T-helper 9 cell (primary cell): ENCODE data around the gene TPO.
"Not testable (repeated sequence)": the region's sequence is repeated elsewhere in the genome, so short reads cannot be mapped to it uniquely, and the experiment has no call there.

Experiments
- DNase-seq: peaks from one replicate; pipeline ENCODE4 v3.0.0-alpha.2; 2020

TPO gene

GRCh38 chr2:1405967-1406366 lies 7.3 kb upstream of the TPO start:
- no peak for DNase-seq

GRCh38 chr2:1406434-1406833 lies 6.8 kb upstream of the TPO start:
- no peak for DNase-seq

GRCh38 chr2:1407950-1408675 lies 5.2 kb upstream of the TPO start:
- DNase-seq, result no peak

DNA sequence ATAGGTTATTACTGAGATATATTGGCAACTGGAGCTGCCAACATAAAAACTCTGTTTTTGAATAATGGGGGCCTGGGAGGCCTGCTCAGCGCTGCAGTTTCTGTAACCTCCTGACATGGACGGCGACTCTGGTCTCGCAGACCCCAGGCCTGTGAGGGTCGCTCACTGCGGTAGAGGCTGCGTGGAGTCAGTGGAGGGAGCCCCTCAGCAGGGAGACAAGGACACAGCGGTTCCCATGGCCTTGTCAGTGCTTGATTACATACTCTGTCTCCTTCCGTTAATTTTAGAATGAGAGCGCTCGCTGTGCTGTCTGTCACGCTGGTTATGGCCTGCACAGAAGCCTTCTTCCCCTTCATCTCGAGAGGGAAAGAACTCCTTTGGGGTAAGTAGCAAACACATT lies 858 bp downstream of the TPO start:
- DNase-seq, result no peak

GRCh38 chr2:1414901-1415300 lies 1.6 kb downstream of the TPO start:
- not testable (repeated sequence) for DNase-seq

- DNase-seq, result no peak
Observed at GRCh38 chr2:1415501-1415900, 2.2 kb downstream of the TPO start.

- DNase-seq, result no peak
Observed at GRCh38 chr2:1418566-1418965, 5.3 kb downstream of the TPO start.

GRCh38 chr2:1420746-1421480 lies 7.7 kb downstream of the TPO start:
- DNase-seq, result no peak

DNA sequence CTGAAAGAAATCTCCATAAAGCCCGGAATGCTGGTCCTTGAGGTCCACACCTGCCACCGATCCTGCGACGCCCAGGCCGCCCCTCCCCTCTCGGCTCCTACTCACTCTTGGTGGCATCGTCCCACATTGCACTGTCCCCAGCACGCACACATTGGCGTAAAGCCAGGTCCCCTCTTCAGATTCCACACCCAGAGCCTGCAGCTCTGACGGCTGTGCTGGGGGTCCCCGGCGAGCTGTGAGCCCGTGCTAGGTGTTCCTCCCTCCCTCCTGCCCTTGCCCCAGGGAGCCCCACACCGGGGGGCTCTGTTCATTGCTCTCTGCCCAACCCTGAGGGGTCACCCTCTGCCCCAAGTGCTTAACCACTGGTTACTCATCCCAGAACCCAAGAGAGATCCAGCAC lies 8.5 kb downstream of the TPO start:
- DNase-seq, result no peak

GRCh38 chr2:1422131-1422530 lies 8.9 kb downstream of the TPO start:
- DNase-seq, result no peak

DNA sequence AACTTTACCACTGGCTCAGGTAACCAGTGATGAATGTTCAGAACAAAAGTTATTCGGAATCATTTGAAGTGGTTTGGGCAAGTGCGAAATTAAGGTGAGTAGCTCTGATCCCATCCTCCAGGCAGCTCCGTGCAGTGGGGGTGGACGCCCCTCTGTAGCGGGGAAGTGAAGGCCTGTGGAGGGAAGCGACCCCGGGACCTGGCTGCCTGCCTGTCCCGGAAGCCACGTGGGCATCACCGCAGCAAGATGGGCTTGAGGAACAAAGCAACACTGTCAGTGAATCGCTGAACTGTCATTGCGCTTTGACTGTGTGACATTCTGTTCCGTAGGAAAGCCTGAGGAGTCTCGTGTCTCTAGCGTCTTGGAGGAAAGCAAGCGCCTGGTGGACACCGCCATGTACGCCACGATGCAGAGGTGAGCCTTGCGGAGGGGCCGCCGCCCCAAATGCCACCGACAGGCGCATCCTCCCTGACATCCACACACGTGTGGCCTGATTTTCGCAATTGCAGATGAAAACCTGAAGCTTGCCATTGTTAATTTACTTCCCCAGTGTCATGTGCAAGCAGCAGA lies 9.5 kb downstream of the TPO start:
- DNase-seq, result no peak

- DNase-seq, result no peak
Observed at GRCh38 chr2:1427086-1427485, 13.8 kb downstream of the TPO start.

DNA sequence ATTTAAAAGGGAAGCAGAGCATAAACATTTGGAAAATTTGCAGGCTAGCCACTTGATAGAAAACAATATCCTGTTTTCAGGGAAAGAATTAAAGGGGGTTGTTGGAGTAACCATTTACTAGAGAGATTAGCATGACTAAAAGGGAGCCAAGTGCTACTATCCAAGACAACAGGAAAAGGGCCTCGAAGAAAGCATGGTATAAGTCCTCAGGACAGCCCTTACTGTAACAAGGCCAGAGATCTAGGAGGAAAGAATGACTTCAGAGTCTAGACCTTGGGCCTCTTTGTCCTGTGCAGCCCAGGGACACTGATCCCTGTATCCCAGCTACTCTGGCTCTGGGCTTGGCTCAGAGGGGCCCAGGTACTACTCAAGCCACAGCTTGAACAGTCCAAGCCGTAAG lies 16.6 kb downstream of the TPO start:
- no peak for DNase-seq

GRCh38 chr2:1430491-1430890 lies 17.2 kb downstream of the TPO start:
- DNase-seq, result no peak

- no peak for DNase-seq
Observed at GRCh38 chr2:1431886-1432400, 18.7 kb downstream of the TPO start.

- no peak for DNase-seq
Observed at GRCh38 chr2:1432726-1433125, 19.5 kb downstream of the TPO start.

DNA sequence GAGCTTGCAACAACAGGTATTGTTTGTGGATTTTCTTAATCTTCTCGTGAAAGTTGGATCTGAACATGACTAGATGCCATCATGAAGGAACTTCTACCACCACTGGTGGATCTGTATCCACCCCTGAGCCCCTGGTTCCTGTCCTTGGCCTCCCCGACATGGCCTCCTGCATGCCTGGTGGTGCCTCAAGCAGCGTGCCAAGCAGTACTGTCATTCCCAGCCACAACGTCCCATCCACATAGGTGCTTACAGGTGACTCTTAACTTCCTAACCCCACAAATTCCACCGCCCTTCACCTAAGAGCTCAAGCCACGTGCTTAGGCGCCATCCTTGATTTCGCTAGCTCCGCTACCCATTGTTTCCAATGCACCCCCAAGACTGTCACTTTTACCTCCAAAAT lies 23.1 kb downstream of the TPO start:
- no peak for DNase-seq

DNA sequence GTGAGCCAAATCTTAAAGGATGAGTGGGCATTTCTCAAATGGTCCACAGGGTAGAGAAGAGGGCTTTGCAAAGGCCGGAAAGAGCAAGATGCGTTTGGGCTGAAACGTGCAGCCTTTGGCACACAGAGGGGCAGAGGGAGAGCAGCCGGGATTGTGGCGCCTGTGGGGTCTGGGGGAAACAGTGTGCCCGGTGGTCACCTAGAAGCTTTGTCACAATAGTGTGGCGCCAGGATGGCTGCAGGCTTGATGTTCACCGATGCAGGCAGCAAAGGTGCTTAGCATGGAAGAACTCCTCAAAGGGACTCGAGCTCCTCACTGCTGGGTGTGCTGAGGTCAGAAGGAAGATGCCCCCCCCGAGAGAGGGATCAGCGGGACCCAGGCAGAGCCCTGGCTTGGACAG lies 23.8 kb downstream of the TPO start:
- DNase-seq, result no peak

DNA sequence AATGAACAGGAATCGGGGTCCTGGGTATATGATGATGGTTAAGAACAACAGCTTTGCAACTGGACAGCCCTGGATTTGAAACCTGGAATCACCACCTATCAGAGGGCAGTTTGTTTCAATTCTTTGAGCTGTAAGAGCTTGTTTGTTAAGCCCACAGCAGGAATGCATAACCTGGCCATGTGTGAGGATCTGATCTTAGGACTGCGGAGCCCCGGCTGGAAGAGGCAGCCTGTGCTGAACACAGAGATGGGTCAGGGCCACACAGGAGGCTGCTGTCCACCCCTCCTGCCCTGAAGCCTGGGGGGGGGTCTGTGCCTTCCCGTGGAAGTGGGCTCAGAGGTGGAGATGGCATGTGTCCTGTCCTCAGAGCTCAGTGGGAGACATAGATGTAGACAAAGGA lies 24.3 kb downstream of the TPO start:
- no peak for DNase-seq

GRCh38 chr2:1438972-1439371 lies 25.7 kb downstream of the TPO start:
- DNase-seq, result no peak

GRCh38 chr2:1440581-1440980 lies 27.3 kb downstream of the TPO start:
- no peak for DNase-seq

DNA sequence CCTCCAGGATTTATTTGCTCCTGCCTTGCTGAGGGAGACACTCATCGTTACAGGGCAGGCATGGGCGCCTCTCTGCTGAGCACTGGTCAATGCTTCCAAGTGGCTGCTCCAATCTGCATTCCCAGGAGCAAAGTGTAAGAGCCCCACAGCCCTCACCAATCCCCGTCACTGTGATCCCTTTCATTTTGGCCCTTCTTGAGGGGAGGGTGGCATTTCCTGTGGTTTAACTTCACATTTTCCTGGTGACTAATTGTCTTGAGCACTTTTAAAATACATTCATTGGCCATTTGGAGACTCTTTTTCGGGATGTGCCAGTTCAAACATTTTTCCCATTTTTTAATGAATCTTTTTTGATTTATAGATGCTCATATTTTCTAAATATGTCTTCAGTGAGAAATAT lies 33.0 kb downstream of the TPO start:
- no peak for DNase-seq

DNA sequence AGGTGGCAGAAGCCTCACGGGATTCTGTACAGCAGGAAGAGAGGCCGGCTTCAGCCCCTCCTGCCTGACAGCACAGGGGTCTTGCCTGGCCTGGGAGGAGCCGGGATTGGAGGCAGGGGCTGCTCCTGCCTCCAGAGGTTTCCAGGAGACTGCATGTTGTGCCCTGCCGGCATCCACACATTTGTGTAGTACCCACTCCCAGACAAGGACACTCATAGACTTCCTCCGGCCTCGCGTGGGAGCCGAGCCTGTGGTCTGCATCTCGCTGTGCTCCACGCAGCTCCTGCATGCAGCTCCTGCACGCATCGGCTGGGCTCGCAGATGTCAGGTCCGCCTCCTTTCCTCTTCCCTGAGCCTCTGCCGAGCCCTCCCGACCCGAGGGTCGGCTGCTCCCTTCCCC lies 34.7 kb downstream of the TPO start:
- no peak for DNase-seq

DNA sequence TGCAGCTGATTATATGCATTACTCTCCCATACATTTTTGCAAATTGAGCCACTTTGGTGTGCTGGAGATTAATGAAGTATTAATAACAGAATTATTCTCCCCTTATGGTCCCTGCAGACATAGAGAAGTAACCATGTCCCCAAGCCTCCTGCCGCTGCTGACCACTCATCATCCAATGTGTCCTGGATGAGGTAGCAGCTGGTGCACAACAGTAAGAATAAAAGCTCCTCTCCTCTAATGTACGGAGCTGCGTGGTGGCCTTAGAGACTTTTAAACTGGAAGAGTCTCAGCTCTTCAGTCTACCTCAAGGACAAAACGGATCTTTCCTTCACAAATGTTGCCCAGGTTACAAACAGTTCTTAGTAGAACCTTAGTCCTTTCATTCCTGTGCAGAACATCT lies 37.7 kb downstream of the TPO start:
- DNase-seq, result no peak
